ENCODE measurements around the gene TUBA3D.
"Not testable (repeated sequence)": the region's sequence is repeated elsewhere in the genome, so short reads cannot be mapped to it uniquely, and the experiment has no call there.

The TUBA3D gene

GRCh38 chr2:131483981-131484820 lies 8.3 kb downstream of the TUBA3D start:
- DNase-seq (ENCODE audit: low read depth), result not testable (repeated sequence)

- DNase-seq (ENCODE audit: low read depth), result not testable (repeated sequence)
Measured at GRCh38 chr2:131484906-131485460, 9.1 kb downstream of the TUBA3D start.

- not testable (repeated sequence) for DNase-seq (ENCODE audit: low read depth)
Measured at GRCh38 chr2:131486201-131486902, 10.4 kb downstream of the TUBA3D start.

- no peak for DNase-seq (ENCODE audit: low read depth)
Measured at GRCh38 chr2:131488306-131489205, 12.6 kb downstream of the TUBA3D start.

- DNase-seq (ENCODE audit: low read depth), result not testable (repeated sequence)
Measured at GRCh38 chr2:131490616-131491468, 14.9 kb downstream of the TUBA3D start.

- not testable (repeated sequence) for DNase-seq (ENCODE audit: low read depth)
Measured at GRCh38 chr2:131491469-131491836, 15.5 kb downstream of the TUBA3D start.

- not testable (repeated sequence) for DNase-seq (ENCODE audit: low read depth)
Measured at GRCh38 chr2:131492015-131492417, 16.1 kb downstream of the TUBA3D start, which contains the start of gene MZT2A. Gene MZT2A (minus strand): TSS chr2:131492397. CDS start chr2:131492376, 21 bp downstream.

GRCh38 chr2:131492418-131493198 lies 16.7 kb downstream of the TUBA3D start:
- DNase-seq (ENCODE audit: low read depth), result peak; percentile 76

- no peak for DNase-seq (ENCODE audit: low read depth)
Measured at GRCh38 chr2:131493199-131493968, 17.5 kb downstream of the TUBA3D start.

GRCh38 chr2:131495506-131495905 lies 19.6 kb downstream of the TUBA3D start:
- DNase-seq (ENCODE audit: low read depth), result not testable (repeated sequence)

- not testable (repeated sequence) for DNase-seq (ENCODE audit: low read depth)
Measured at GRCh38 chr2:131498321-131498973, 22.5 kb downstream of the TUBA3D start.

- not testable (repeated sequence) for DNase-seq (ENCODE audit: low read depth)
Measured at GRCh38 chr2:131503587-131503986, 27.7 kb downstream of the TUBA3D start.

- not testable (repeated sequence) for DNase-seq (ENCODE audit: low read depth)
Measured at GRCh38 chr2:131504082-131504750, 28.3 kb downstream of the TUBA3D start.

- DNase-seq (ENCODE audit: low read depth), result no peak
Measured at GRCh38 chr2:131509615-131510014, 33.7 kb downstream of the TUBA3D start.

- not testable (repeated sequence) for DNase-seq (ENCODE audit: low read depth)
Measured at GRCh38 chr2:131511291-131511968, 35.5 kb downstream of the TUBA3D start.

- not testable (repeated sequence) for DNase-seq (ENCODE audit: low read depth)
Measured at GRCh38 chr2:131511969-131512870, 36.3 kb downstream of the TUBA3D start.
